Measurements from ENCODE around the gene SCAP.
"Not testable (repeated sequence)": the region's sequence is repeated elsewhere in the genome, so short reads cannot be mapped to it uniquely, and the experiment has no call there.

SCAP gene

DNA sequence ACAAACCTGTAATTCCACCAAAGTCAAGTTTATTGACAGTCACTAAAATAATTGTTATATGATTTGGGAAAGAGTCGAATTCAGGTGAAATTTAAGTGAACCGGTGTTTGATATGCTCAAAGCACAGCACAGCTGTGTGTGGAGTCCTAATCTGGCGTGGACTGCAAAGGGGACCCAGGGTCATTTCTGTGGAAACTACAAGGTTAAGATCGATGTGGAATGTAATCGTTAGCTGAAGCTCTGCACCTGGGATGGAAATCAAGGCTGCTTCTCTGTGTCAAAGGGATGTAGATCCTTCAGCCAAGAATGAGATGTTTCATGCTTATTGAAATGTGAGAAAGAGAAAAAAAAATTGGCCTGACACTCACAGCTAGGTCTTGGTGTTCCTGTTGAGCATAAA lies 39.4 kb upstream of the SCAP start:
- no peak for DNase-seq (ENCODE audit: low read depth)
- no peak for TF ChIP-seq CTCF (IDR thresholded peaks at IDR 0.05; ENCODE audit: low read depth, low read length, missing control alignments)
- in situ Hi-C loops (cut with HindIII; ENCODE audit: low sequenced_read_pairs): no loop called here
- no peak overlapping the region for H3K4me3 ChIP-seq (ENCODE audit: low read depth, low read length)

DNA sequence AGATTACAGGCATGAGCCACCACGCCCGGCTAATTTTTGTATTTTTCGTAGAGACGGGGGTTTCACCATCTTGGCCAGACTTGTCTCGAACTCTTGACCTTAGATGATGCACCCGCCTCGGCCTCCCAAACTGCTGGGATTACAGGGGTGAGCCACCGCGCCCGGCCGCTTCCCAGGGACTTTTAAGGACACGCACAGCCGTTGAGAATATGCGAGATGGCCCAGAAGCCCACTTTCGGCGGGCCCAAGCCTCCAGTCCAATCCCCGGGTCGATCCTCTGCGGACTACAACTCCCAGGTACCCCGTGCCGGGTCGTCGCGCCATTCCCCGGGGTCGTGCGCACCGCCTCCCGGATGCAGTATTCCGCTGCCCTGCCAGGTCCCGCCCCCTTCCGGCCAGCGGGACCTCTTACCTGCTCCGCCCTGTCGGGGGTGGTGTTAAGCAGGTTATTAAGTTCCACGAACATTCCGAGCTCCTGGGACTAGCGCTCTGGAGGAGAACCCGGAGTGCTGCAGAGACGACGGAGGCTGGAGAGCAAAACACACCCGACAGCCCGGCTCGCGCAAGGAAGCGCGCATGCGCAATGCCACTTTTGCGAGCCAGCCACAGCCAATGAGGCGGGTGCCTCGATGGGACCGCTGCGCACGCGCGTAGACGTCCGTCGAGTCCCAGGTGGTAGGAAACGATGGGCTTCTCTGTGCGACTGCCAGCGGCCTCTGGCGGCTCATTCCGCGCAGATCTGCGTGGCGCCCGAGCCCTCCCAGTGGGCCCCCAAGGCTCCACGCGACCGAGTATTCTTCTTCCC lies 37.6 kb upstream of the SCAP start, which contains the start of gene ELP6:
TSS of gene ELP6 (minus strand) at position 588 of the 805 bp plus-strand sequence. CDS start at position 466, 122 bp downstream.
- in situ Hi-C loops (cut with HindIII; ENCODE audit: low sequenced_read_pairs): no loop called here
- peak within 1 kb of the TSS; percentile 77 for H3K4me3 ChIP-seq (ENCODE audit: low read depth, low read length)
- DNase-seq (ENCODE audit: low read depth): peak; percentile 86
- TF ChIP-seq CTCF (IDR thresholded peaks at IDR 0.05; ENCODE audit: low read depth, low read length, missing control alignments): peak; percentile 56

DNA sequence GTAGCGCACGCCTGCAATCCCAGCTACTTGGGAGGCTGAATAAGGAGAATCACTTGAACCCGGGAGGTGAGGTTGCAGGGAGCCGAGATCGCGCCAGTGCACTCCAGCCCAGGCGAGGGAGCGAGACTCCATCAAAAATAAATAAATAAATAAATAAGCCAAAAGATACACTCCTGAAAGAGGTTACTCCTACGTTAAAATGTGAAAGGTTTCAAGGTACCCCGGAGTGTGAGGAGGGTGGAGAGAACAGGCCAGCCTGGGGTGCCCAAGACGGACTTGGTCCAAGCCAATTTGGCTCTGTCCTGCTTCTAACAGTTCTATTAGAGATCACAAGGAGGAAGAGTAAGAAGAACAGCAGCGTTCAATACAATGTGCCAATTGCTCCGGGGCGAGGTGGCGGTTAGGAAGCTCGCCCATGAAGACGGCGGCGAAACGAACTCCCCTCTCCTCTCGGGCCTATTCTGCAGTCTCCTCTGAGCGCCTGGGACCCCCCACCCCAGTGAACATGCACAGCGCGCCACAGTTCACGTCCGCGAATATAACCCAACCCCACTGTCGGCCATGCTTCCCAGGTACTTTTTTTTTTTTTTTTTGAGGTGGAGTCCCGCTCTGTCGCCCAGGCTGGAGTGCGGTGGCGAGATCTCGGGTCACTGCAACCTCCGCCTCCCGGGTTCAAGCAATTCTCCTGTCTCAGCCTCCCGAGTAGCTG lies 36.8 kb upstream of the SCAP start:
- no peak for DNase-seq (ENCODE audit: low read depth)
- peak overlapping the region; percentile 77 for H3K4me3 ChIP-seq (ENCODE audit: low read depth, low read length)
- in situ Hi-C loops (cut with HindIII; ENCODE audit: low sequenced_read_pairs): no loop called here
- no peak for TF ChIP-seq CTCF (IDR thresholded peaks at IDR 0.05; ENCODE audit: low read depth, low read length, missing control alignments)

- in situ Hi-C loops (cut with HindIII; ENCODE audit: low sequenced_read_pairs); H3K4me3 ChIP-seq (ENCODE audit: low read depth, low read length); DNase-seq (ENCODE audit: low read depth): not testable (repeated sequence)
Measured at GRCh38 chr3:47505267-47505666, 29.5 kb upstream of the SCAP start.

DNA sequence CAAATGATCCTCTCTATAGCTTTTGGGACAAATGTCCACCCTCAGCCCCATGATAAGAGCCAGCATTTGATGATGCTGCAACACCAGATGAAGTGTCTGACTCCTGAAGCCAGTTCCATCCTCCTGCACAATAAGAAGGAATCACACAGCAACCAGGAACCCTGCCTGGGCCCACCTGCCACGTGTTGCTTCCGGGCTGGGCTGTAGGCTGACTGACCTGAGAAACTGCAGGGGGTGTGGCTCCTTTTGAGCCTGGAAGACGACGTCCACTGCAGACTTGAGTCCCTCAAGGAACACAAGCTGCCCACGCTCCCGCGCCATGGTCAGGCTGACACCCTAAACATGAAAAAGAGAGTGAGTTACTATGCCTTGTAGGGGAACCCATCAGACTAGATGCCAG lies 28.4 kb upstream of the SCAP start:
- TF ChIP-seq CTCF (IDR thresholded peaks at IDR 0.05; ENCODE audit: low read depth, low read length, missing control alignments): no peak
- no peak overlapping the region for H3K4me3 ChIP-seq (ENCODE audit: low read depth, low read length)
- in situ Hi-C loops (cut with HindIII; ENCODE audit: low sequenced_read_pairs): no loop called here
- no peak for DNase-seq (ENCODE audit: low read depth)

DNA sequence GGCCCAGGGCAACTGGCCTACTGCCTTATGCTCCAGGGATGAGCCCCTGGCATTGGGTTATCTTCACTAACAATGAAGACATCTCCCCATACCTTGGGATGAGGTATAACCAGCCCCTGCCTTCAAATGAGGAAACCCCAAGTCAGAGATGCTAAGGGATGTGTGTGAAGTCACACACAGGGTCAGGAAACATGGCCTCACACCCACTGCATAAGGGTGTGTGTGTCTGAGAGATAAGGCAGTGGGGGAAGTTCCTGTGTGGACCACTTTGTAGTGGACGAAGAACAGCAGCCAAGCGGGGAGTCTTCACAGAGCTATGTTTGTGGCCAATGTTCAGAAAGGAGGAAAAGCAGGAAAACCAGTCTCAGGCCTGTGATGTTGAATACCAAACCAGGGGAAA lies 27.3 kb upstream of the SCAP start:
- in situ Hi-C loops (cut with HindIII; ENCODE audit: low sequenced_read_pairs): no loop called here
- no peak overlapping the region for H3K4me3 ChIP-seq (ENCODE audit: low read depth, low read length)
- no peak for TF ChIP-seq CTCF (IDR thresholded peaks at IDR 0.05; ENCODE audit: low read depth, low read length, missing control alignments)
- no peak for DNase-seq (ENCODE audit: low read depth)

- in situ Hi-C loops (cut with HindIII; ENCODE audit: low sequenced_read_pairs): no loop called here
- H3K4me3 ChIP-seq (ENCODE audit: low read depth, low read length): no peak overlapping the region
- no peak for DNase-seq (ENCODE audit: low read depth)
- TF ChIP-seq CTCF (IDR thresholded peaks at IDR 0.05; ENCODE audit: low read depth, low read length, missing control alignments): no peak
Measured at GRCh38 chr3:47496892-47497291, 21.2 kb upstream of the SCAP start.
